NB4 (cell line): Measurements from ENCODE around the gene NRDC.

Experiments used
- POLR2A ChIP-seq: IDR thresholded peaks from 2 replicates; pipeline ENCODE4 v1.6.1; 2011; ENCODE audit warnings: mild to moderate bottlenecking; ENCODE audit not compliant: insufficient read length; ENCODE audit errors: extremely low read depth
- TF ChIP-seq, protein P1 (sequence below): IDR thresholded peaks from one replicate; pipeline ENCODE4 v1.5.1; 2012; ENCODE audit warnings: low read depth, low read length

- TF ChIP-seq, protein P1, sequence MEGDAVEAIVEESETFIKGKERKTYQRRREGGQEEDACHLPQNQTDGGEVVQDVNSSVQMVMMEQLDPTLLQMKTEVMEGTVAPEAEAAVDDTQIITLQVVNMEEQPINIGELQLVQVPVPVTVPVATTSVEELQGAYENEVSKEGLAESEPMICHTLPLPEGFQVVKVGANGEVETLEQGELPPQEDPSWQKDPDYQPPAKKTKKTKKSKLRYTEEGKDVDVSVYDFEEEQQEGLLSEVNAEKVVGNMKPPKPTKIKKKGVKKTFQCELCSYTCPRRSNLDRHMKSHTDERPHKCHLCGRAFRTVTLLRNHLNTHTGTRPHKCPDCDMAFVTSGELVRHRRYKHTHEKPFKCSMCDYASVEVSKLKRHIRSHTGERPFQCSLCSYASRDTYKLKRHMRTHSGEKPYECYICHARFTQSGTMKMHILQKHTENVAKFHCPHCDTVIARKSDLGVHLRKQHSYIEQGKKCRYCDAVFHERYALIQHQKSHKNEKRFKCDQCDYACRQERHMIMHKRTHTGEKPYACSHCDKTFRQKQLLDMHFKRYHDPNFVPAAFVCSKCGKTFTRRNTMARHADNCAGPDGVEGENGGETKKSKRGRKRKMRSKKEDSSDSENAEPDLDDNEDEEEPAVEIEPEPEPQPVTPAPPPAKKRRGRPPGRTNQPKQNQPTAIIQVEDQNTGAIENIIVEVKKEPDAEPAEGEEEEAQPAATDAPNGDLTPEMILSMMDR: no peak
- no peak for TF ChIP-seq POLR2A
These were observed 15.1 kb downstream of the NRDC start for GRCh38 chr1:51863384-51863783.
